ENCODE data around the gene SLC22A5.

The SLC22A5 gene

GRCh38 chr5:132377738-132378137 lies 8.2 kb downstream of the SLC22A5 start:
- ATAC-seq (no peak), DNase-seq (no peak)
- Mint-ChIP-seq H3K9me3 (no peaks in the 10 kb centered on the region), H3K27ac (no peak overlapping the region), H3K27me3 (no peaks in the 10 kb centered on the region), H3K4me1 (peaks cover 1% of the 10 kb centered on the region), H3K4me3 (no peak overlapping the region)

DNA sequence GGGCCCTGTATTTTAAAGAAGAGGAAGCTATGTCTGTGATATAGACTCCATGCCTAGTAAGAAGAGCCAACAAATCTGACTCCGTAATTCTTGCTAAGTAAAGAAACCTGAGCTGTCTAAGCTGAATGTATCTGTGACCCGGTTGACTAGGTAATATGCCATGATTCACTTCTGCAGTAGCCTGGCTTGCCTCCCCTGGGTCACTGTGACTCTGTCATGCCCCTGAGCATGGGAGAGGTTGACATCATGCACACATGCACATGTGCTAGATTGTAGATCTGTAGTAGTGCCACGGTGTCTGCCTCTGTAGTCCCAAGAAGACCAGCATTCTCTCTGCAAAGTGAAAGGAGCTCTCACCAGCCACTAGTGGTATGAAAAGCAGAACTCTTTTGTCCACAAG lies 9.1 kb downstream of the SLC22A5 start:
- H3K9me3 Mint-ChIP-seq: no peaks in the 10 kb centered on the region
- no peak overlapping the region for H3K27ac Mint-ChIP-seq
- no peak for DNase-seq
- no peak for ATAC-seq
- no peak overlapping the region for H3K4me3 Mint-ChIP-seq
- no peaks in the 10 kb centered on the region for H3K27me3 Mint-ChIP-seq
- no peaks in the 10 kb centered on the region for H3K4me1 Mint-ChIP-seq

GRCh38 chr5:132380047-132380446 lies 10.5 kb downstream of the SLC22A5 start:
- H3K27me3 Mint-ChIP-seq: no peaks in the 10 kb centered on the region
- H3K4me1 Mint-ChIP-seq: no peaks in the 10 kb centered on the region
- H3K27ac Mint-ChIP-seq: no peak overlapping the region
- DNase-seq (no peak), ATAC-seq (no peak)
- no peaks in the 10 kb centered on the region for H3K9me3 Mint-ChIP-seq
- no peak overlapping the region for H3K4me3 Mint-ChIP-seq

GRCh38 chr5:132380741-132381140 lies 11.2 kb downstream of the SLC22A5 start:
- H3K27me3 Mint-ChIP-seq: no peaks in the 10 kb centered on the region
- no peaks in the 10 kb centered on the region for H3K9me3 Mint-ChIP-seq
- H3K4me3 Mint-ChIP-seq: no peak overlapping the region
- H3K27ac Mint-ChIP-seq: no peak overlapping the region
- ATAC-seq (no peak), DNase-seq (no peak)
- H3K4me1 Mint-ChIP-seq: peaks cover 6% of the 10 kb centered on the region

DNA sequence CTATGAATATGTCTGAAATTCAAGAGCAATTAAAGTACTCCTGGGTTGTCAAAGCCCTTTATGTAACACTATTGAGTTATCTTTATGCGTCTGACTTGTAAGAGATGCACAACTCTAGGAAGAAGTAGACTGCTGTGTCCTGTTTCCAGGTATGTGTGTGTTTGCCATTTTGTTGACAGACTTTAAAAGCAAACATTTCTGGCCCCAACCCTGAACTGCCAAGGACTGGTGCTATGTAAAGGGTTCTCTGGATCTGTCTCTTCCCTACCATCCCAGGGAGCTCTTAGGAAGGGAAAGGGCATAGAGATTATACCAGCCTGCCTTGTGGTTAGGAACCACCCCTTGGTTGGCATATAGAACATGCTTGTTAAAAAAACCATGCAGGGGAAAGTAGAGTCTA lies 12.1 kb downstream of the SLC22A5 start:
- ATAC-seq (no peak), DNase-seq (no peak)
- Mint-ChIP-seq H3K27me3 (no peaks in the 10 kb centered on the region), H3K4me1 (peaks cover 14% of the 10 kb centered on the region), H3K27ac (no peak overlapping the region), H3K4me3 (no peak overlapping the region), H3K9me3 (no peaks in the 10 kb centered on the region)

DNA sequence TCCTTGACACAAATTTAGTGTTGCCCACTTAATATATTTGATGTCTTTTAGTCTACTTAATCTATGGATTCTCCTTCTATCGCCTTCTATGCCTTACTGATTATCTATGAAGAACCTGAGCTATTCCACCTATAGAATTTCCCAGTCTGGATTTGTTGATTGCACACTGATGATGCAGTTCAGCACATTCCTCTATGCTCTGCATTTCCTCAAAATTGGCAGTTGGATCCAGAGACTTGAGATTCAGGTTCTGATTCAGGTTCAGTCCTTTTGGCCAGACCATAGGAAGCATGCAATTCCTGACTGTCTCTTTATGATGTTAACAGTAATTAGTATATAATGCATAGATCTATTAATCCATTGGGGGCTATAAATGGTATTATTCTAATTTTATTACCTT lies 13.8 kb downstream of the SLC22A5 start:
- peaks cover 31% of the 10 kb centered on the region for H3K4me1 Mint-ChIP-seq
- H3K9me3 Mint-ChIP-seq: no peaks in the 10 kb centered on the region
- no peak overlapping the region for H3K4me3 Mint-ChIP-seq
- DNase-seq (no peak), ATAC-seq (no peak)
- H3K27ac Mint-ChIP-seq: no peak overlapping the region
- H3K27me3 Mint-ChIP-seq: no peaks in the 10 kb centered on the region

DNA sequence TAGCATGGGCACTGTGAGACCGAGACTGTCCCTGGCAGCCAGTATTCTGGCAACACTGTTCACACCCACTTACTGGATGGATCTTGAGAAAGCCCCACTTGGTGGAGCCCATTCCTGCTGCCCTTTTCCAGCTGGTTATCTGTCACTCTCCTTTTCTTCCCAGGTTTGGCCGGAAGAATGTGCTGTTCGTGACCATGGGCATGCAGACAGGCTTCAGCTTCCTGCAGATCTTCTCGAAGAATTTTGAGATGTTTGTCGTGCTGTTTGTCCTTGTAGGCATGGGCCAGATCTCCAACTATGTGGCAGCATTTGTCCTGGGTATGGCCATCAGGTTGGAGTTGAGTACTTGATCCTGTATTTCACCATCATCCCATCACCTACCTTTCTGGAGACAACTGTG lies 14.5 kb downstream of the SLC22A5 start:
- no peak overlapping the region for H3K27ac Mint-ChIP-seq
- DNase-seq (no peak), ATAC-seq (no peak)
- H3K27me3 Mint-ChIP-seq: no peaks in the 10 kb centered on the region
- no peak overlapping the region for H3K4me3 Mint-ChIP-seq
- no peaks in the 10 kb centered on the region for H3K9me3 Mint-ChIP-seq
- H3K4me1 Mint-ChIP-seq: peaks cover 31% of the 10 kb centered on the region

DNA sequence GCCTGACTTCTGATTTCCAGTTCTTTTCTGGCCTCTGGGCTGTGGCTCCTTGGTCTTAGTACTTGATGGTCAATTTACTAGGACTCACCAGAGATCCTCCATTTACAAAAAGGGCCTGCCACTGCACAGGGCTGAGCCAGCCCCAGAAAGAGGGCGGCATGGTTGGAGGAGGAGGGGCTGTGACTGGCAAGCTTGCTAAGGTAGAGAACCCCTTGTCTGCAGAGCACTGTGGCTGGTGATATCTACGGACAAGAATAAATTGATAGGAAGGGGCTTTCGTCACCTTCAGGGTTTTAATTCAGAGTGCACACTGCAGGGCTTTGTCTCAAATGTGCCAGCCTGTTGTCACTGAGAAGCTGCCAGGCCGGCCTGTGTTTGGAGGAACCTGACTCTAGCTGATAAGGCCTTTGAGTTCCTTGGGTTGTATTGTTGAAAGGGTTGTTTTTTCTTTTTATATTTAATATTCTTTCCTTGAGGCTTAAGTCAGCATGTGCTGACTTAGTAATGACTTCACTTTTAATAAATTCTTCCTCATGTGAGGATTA lies 15.1 kb downstream of the SLC22A5 start:
- H3K9me3 Mint-ChIP-seq: no peaks in the 10 kb centered on the region
- no peak overlapping the region for H3K4me3 Mint-ChIP-seq
- H3K27me3 Mint-ChIP-seq: no peaks in the 10 kb centered on the region
- no peak for DNase-seq
- no peak overlapping the region for H3K27ac Mint-ChIP-seq
- H3K4me1 Mint-ChIP-seq: peaks cover 36% of the 10 kb centered on the region
- no peak for ATAC-seq

DNA sequence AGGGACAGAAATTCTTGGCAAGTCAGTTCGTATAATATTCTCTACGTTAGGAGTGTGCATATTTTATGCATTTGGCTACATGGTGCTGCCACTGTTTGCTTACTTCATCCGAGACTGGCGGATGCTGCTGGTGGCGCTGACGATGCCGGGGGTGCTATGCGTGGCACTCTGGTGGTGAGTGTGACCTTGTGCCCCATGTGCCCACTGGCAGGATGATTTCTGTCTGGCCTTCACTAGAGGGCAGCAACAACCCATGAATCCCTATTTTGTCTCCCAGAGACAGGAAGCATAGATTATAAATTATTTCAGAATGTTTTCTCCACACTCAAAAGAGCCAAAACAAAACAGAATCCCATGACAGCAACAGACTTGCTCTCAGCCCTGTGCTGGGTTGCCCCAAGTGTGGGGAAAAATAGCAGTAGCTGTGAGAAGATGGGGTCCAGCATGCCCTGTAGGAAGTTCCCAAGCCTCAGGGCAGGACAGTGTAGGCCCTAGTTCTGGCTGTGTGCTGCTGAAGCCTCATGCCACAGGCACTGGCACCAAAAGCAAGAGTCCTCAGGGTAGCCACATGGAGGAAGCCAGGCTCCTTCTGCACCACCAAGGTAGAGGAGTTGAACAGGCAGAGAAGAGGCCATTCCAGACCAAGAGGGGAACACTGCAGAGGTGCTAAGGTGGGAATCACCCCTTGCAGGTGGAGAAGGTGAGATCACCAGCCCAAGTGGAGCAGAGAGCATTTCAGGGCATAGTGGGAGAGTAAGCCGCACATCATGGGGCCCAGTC lies 16.0 kb downstream of the SLC22A5 start:
- Mint-ChIP-seq H3K9me3 (no peaks in the 10 kb centered on the region), H3K4me1 (peaks cover 45% of the 10 kb centered on the region), H3K4me3 (no peak overlapping the region), H3K27ac (peak overlapping the region in 1 of 2 donors; percentile 95), H3K27me3 (no peaks in the 10 kb centered on the region)
- peak; percentile 56 to 72 for DNase-seq
- peak; percentile 79 for ATAC-seq

DNA sequence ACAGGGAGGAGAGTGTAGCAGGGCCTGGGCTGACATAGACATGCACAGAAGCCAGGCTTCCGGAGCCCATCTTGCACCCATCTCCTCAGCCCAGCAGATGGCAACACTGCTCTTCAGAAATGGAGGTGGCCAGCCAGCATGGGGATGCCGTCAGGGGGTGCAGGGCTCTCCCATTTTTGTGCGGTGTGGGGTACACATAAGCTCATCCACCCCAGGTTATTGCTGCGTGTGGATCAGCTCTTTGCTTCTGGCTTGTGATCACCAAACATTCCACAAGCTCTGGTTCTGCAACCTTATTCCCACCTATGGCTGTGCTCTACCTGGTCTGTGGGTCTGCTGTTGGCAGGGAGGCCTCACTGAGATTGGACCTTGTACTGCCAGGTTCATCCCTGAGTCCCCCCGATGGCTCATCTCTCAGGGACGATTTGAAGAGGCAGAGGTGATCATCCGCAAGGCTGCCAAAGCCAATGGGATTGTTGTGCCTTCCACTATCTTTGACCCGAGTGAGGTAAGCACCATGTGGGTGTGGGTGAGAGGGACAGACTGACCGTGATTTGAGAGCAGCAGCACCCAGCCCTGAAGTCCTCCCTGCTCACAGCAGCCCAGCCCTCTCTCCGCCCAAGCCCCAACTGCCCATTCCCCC lies 17.3 kb downstream of the SLC22A5 start:
- peaks cover 45% of the 10 kb centered on the region for H3K4me1 Mint-ChIP-seq
- peak; percentile 77 to 79 for DNase-seq

GRCh38 chr5:132387640-132388117 lies 18.2 kb downstream of the SLC22A5 start:
- no peak for DNase-seq
- Mint-ChIP-seq H3K4me3 (no peak overlapping the region), H3K27ac (peak overlapping the region in 1 of 2 donors; percentile 65), H3K4me1 (peaks cover 51% of the 10 kb centered on the region), H3K27me3 (no peaks in the 10 kb centered on the region), H3K9me3 (no peaks in the 10 kb centered on the region)
- ATAC-seq: no peak

More for the DNA sequence above, 17.3 kb downstream of the SLC22A5 start:
- H3K27ac Mint-ChIP-seq: peak overlapping the region in 1 of 2 donors; percentile 68
- peak; percentile 94 for ATAC-seq
- H3K4me3 Mint-ChIP-seq: no peak overlapping the region
- no peaks in the 10 kb centered on the region for H3K9me3 Mint-ChIP-seq
- H3K27me3 Mint-ChIP-seq: no peaks in the 10 kb centered on the region

GRCh38 chr5:132388244-132389050 lies 18.9 kb downstream of the SLC22A5 start:
- H3K4me3 Mint-ChIP-seq: no peak overlapping the region
- ATAC-seq: no peak
- H3K9me3 Mint-ChIP-seq: no peaks in the 10 kb centered on the region
- peaks cover 59% of the 10 kb centered on the region for H3K4me1 Mint-ChIP-seq
- H3K27me3 Mint-ChIP-seq: no peaks in the 10 kb centered on the region
- no peak overlapping the region for H3K27ac Mint-ChIP-seq
- DNase-seq: no peak

DNA sequence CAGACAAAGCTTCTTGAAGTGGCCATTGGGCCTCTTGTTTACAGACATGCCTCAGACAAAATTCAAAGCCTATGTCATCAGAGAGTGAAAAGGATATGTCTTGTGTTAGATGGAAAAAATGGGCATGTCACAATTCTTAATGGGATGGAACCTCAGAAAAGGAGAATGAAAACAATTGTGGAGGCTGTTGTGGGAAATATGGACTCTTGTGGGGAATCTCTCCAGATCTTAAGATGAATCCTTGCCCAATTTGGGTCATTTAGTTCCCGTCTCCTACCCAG lies 19.5 kb downstream of the SLC22A5 start:
- Mint-ChIP-seq H3K27ac (no peak overlapping the region), H3K4me1 (peaks cover 63% of the 10 kb centered on the region), H3K27me3 (no peaks in the 10 kb centered on the region), H3K9me3 (no peaks in the 10 kb centered on the region), H3K4me3 (no peak overlapping the region)
- ATAC-seq (no peak), DNase-seq (no peak)

DNA sequence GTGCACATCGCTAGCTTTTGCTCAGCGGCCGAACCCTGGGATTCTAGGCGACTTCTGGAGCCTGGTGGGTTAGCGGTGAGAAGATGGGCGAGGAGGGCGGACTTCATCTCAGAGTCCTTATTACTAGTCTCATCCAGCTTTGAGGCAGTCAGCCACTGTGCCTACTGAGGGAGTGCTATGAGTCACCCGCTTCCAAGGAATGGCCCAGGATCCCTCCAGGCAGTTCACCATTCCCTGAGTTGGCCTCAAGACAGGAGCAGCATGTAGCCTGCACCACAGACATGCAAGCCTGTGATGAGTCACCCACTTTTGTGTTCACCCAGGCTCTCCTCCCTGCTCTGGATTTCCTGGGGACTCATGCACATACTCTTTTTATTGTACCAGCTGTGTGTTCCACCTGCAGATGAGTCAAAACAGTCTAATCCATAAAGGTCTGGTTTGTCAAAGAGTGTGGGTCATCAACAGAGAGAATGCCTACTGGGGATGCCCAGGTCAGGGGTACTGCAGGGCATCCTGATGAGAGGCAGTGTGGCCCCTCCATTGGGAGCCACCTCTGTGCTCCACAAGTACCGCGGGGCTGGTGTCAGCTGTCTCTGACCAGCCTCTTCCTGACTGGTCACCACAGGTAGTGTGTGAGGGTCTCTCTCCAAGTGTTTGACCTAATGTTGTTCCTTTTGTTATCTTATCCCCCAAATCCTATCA lies 20.2 kb downstream of the SLC22A5 start:
- peaks cover 63% of the 10 kb centered on the region for H3K4me1 Mint-ChIP-seq
- no peak overlapping the region for H3K4me3 Mint-ChIP-seq
- no peak overlapping the region for H3K27ac Mint-ChIP-seq
- DNase-seq: no peak
- ATAC-seq: no peak
- H3K27me3 Mint-ChIP-seq: no peaks in the 10 kb centered on the region
- no peaks in the 10 kb centered on the region for H3K9me3 Mint-ChIP-seq

DNA sequence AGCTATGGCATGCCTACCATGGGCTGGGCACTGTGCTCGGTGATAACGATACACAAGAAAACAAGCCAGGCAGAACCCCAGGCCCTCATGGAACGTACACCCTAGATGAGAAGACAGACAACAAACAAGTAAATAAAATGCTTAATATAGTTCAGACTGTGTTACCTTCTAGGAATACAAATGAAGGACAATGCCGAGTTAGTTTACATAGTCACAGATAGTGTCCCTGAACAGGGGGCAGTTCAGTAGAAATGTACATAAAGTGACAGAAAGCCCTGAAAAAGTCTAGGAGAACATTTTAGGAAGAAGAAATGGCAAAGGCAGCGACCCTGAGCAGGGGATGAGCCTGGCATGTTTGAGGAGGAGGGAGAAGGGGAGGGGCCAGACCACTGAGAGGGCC lies 21.7 kb downstream of the SLC22A5 start:
- Mint-ChIP-seq H3K27me3 (no peaks in the 10 kb centered on the region), H3K4me3 (no peak overlapping the region), H3K27ac (no peak overlapping the region), H3K4me1 (peaks cover 68% of the 10 kb centered on the region), H3K9me3 (no peaks in the 10 kb centered on the region)
- ATAC-seq: no peak
- no peak for DNase-seq

All from stimulated activated naive CD8-positive, alpha-beta T cell treated with anti-CD3 and anti-CD28 coated beads, Interleukin-15, amount 100 ng/mL, for 72 hours (primary cell).